H1 (cell line): Measurements from ENCODE around the gene ANKRD13C. TPM values are rescaled to one million over a fixed set of nuclear protein-coding genes. Genes with fewer than 3 reads are reported as not detected.

ENCODE experiments used
- GABPA ChIP-seq: IDR thresholded peaks from 2 replicates; pipeline ENCODE4 v1.6.1; 2011; ENCODE audit warnings: mild to moderate bottlenecking, low read length, moderate library complexity, borderline replicate concordance; ENCODE audit not compliant: insufficient read depth
- GTF2F1 ChIP-seq: IDR thresholded peaks from 2 replicates; pipeline ENCODE4 v1.6.1; 2012; ENCODE audit warnings: low read depth, low read length, improper control_type of control experiment, borderline replicate concordance
- SP2 ChIP-seq: IDR thresholded peaks from 2 replicates; pipeline ENCODE4 v1.6.1; 2012; ENCODE audit warnings: mild to moderate bottlenecking, low read length, inconsistent platforms
- polyA plus RNA-seq, 7 experiments: library from polyadenylated mRNA; depleted of rRNA in 3 of 7; stranded (reverse) in 5 of 7; unstranded in 2 of 7; fragments of >200 nt in 5 of 7; fragments of 200-250 nt in 2 of 7; gene quantifications; 1 replicate in 5 of 7; 2 replicates in 1 of 7; 4 replicates in 1 of 7; pipeline versions ENCODE4 v1.2.1 to v1.2.3, GENCODE V29; 2011 to 2013; ENCODE audit warnings: missing spikeins in 2 of 7, mixed read lengths in 2 of 7
- total RNA-seq: library from RNA; stranded (reverse); fragmentation: NEBNext Ultra II Directional; extraction: Animal tissue kit (Norgen Biotek cat#: 25700); gene quantifications from 2 replicates; pipeline ENCODE4 v1.2.1, GENCODE V29; 2021
- TF ChIP-seq, protein P1 (sequence below): fragments of 300-600 bp; sonication (generic); IDR thresholded peaks from 2 replicates; pipeline ENCODE4 v1.7.1; 2012; ENCODE audit warnings: low read length, moderate library complexity, mild to moderate bottlenecking, inconsistent platforms; ENCODE audit not compliant: insufficient replicate concordance
- TF ChIP-seq, protein P2 (sequence below): IDR thresholded peaks from 2 replicates; pipeline ENCODE4 v1.6.1; 2011; ENCODE audit warnings: low read length, improper control_type of control experiment

ANKRD13C gene
- total and polyA plus RNA-seq, 2 of the 8 experiments (the other 6 are each of a cell fraction or from before 2014, with no cell fraction given), result 4.8 to 21.7 TPM

DNA sequence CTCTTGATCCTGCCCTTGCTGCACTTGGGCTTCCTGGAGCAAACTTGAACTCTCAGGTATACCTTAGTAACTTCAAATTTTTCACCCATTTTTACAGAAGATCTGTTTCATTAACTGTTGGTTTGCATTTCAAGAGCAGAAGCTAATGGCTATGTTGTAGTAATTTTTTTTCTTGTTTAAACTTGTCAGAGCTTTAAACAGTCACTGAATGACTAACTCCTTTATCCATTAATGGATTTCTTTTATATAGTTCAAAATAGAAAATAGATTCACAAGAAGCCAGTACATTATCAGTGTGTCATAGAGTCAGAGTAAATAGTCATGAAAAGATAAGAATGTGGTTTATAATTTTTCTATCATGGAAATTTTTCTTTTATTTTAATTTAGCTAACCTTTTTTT is 119.8 kb downstream of the ANKRD13C start (continued):
- TF ChIP-seq, protein P1, sequence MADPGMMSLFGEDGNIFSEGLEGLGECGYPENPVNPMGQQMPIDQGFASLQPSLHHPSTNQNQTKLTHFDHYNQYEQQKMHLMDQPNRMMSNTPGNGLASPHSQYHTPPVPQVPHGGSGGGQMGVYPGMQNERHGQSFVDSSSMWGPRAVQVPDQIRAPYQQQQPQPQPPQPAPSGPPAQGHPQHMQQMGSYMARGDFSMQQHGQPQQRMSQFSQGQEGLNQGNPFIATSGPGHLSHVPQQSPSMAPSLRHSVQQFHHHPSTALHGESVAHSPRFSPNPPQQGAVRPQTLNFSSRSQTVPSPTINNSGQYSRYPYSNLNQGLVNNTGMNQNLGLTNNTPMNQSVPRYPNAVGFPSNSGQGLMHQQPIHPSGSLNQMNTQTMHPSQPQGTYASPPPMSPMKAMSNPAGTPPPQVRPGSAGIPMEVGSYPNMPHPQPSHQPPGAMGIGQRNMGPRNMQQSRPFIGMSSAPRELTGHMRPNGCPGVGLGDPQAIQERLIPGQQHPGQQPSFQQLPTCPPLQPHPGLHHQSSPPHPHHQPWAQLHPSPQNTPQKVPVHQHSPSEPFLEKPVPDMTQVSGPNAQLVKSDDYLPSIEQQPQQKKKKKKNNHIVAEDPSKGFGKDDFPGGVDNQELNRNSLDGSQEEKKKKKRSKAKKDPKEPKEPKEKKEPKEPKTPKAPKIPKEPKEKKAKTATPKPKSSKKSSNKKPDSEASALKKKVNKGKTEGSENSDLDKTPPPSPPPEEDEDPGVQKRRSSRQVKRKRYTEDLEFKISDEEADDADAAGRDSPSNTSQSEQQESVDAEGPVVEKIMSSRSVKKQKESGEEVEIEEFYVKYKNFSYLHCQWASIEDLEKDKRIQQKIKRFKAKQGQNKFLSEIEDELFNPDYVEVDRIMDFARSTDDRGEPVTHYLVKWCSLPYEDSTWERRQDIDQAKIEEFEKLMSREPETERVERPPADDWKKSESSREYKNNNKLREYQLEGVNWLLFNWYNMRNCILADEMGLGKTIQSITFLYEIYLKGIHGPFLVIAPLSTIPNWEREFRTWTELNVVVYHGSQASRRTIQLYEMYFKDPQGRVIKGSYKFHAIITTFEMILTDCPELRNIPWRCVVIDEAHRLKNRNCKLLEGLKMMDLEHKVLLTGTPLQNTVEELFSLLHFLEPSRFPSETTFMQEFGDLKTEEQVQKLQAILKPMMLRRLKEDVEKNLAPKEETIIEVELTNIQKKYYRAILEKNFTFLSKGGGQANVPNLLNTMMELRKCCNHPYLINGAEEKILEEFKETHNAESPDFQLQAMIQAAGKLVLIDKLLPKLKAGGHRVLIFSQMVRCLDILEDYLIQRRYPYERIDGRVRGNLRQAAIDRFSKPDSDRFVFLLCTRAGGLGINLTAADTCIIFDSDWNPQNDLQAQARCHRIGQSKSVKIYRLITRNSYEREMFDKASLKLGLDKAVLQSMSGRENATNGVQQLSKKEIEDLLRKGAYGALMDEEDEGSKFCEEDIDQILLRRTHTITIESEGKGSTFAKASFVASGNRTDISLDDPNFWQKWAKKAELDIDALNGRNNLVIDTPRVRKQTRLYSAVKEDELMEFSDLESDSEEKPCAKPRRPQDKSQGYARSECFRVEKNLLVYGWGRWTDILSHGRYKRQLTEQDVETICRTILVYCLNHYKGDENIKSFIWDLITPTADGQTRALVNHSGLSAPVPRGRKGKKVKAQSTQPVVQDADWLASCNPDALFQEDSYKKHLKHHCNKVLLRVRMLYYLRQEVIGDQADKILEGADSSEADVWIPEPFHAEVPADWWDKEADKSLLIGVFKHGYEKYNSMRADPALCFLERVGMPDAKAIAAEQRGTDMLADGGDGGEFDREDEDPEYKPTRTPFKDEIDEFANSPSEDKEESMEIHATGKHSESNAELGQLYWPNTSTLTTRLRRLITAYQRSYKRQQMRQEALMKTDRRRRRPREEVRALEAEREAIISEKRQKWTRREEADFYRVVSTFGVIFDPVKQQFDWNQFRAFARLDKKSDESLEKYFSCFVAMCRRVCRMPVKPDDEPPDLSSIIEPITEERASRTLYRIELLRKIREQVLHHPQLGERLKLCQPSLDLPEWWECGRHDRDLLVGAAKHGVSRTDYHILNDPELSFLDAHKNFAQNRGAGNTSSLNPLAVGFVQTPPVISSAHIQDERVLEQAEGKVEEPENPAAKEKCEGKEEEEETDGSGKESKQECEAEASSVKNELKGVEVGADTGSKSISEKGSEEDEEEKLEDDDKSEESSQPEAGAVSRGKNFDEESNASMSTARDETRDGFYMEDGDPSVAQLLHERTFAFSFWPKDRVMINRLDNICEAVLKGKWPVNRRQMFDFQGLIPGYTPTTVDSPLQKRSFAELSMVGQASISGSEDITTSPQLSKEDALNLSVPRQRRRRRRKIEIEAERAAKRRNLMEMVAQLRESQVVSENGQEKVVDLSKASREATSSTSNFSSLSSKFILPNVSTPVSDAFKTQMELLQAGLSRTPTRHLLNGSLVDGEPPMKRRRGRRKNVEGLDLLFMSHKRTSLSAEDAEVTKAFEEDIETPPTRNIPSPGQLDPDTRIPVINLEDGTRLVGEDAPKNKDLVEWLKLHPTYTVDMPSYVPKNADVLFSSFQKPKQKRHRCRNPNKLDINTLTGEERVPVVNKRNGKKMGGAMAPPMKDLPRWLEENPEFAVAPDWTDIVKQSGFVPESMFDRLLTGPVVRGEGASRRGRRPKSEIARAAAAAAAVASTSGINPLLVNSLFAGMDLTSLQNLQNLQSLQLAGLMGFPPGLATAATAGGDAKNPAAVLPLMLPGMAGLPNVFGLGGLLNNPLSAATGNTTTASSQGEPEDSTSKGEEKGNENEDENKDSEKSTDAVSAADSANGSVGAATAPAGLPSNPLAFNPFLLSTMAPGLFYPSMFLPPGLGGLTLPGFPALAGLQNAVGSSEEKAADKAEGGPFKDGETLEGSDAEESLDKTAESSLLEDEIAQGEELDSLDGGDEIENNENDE, result no peak
- TF ChIP-seq GTF2F1 (no peak), GABPA (no peak), SP2 (no peak)
- TF ChIP-seq, protein P2, sequence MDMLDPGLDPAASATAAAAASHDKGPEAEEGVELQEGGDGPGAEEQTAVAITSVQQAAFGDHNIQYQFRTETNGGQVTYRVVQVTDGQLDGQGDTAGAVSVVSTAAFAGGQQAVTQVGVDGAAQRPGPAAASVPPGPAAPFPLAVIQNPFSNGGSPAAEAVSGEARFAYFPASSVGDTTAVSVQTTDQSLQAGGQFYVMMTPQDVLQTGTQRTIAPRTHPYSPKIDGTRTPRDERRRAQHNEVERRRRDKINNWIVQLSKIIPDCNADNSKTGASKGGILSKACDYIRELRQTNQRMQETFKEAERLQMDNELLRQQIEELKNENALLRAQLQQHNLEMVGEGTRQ, result no peak
